Muscle of back (tissue), 11 donors: ENCODE results near the gene ERICH2. TPM values are rescaled to one million over a fixed set of nuclear protein-coding genes. Genes with fewer than 3 reads are reported as not detected.
A peak's percentile ranks its signal among the peaks of the same experiment; 100 is the strongest.

Source experiments
- DNase-seq, 3 donors: peaks; one replicate each; pipeline versions ENCODE4 v3.0.0 to v3.0.0-alpha.2; 2013
- polyA plus RNA-seq, 10 donors: library from polyadenylated mRNA; unstranded; fragments of 120-200 nt; gene quantifications; one replicate each; pipeline ENCODE4 v1.2.1, GENCODE V29; 2013; ENCODE audit not compliant: insufficient read length in 10 of 10

ERICH2 gene
- polyA plus RNA-seq, 10 donors: 0.42 to 1.5 (median 1.1) TPM

GRCh38 chr2:170762760-170763159 lies 7.4 kb upstream of the ERICH2 start:
- DNase-seq: no peak

GRCh38 chr2:170763232-170763631 lies 6.9 kb upstream of the ERICH2 start:
- no peak for DNase-seq

- DNase-seq: no peak
Measured at GRCh38 chr2:170764880-170765261, 5.3 kb upstream of the ERICH2 start.

- DNase-seq: no peak
Measured at GRCh38 chr2:170766693-170767092, 3.5 kb upstream of the ERICH2 start.

- DNase-seq: peak; percentile 45 to 71 (median 51)
Measured at GRCh38 chr2:170770606-170771420, 635 bp downstream of the ERICH2 start.

- DNase-seq: no peak
Measured at GRCh38 chr2:170771421-170771937, 1.3 kb downstream of the ERICH2 start.

GRCh38 chr2:170772295-170772694 lies 2.1 kb downstream of the ERICH2 start:
- DNase-seq: no peak

GRCh38 chr2:170774074-170774473 lies 3.9 kb downstream of the ERICH2 start:
- no peak for DNase-seq

- DNase-seq: no peak
Measured at GRCh38 chr2:170778900-170779299, 8.7 kb downstream of the ERICH2 start.

GRCh38 chr2:170779304-170779703 lies 9.1 kb downstream of the ERICH2 start:
- no peak for DNase-seq

GRCh38 chr2:170782673-170783072 lies 12.5 kb downstream of the ERICH2 start:
- no peak for DNase-seq

GRCh38 chr2:170783549-170783948 lies 13.4 kb downstream of the ERICH2 start:
- DNase-seq: no peak

GRCh38 chr2:170798996-170799395 lies 28.8 kb downstream of the ERICH2 start:
- no peak for DNase-seq

GRCh38 chr2:170806548-170806947 lies 36.4 kb downstream of the ERICH2 start:
- DNase-seq: no peak

GRCh38 chr2:170812710-170813600 lies 42.8 kb downstream of the ERICH2 start:
- peak; percentile 80 to 87 (median 82) for DNase-seq

GRCh38 chr2:170813611-170814532 lies 43.7 kb downstream of the ERICH2 start:
- peak; percentile 43 to 79 (median 68) for DNase-seq

GRCh38 chr2:170814533-170815230 lies 44.5 kb downstream of the ERICH2 start:
- DNase-seq: no peak

- DNase-seq: no peak
Measured at GRCh38 chr2:170815311-170815710, 45.1 kb downstream of the ERICH2 start.

GRCh38 chr2:170815746-170816503 lies 45.7 kb downstream of the ERICH2 start:
- DNase-seq: peak; percentile 28 to 73 (median 55)
